Stomach (tissue), 4 donors: ENCODE measurements around the gene FLCN.

Source experiments
- EP300 ChIP-seq: sonication (generic); formaldehyde crosslinking; IDR thresholded peaks from one replicate; pipeline ENCODE4 v1.6.1; 2017; ENCODE audit warnings: antibody characterized with exemption
- TF ChIP-seq, protein P1 (sequence below), 7 experiments: fragments of 450-650 bp in 4 of 7; fragments of 200-600 bp in 3 of 7; sonication (generic) in 3 of 7; IDR thresholded peaks; one replicate each; pipeline ENCODE4 v1.5.1; 2016 to 2019; ENCODE audit warnings: antibody characterized with exemption in 7 of 7, control low read depth in 2 of 7, mild to moderate bottlenecking in 1 of 7

DNA sequence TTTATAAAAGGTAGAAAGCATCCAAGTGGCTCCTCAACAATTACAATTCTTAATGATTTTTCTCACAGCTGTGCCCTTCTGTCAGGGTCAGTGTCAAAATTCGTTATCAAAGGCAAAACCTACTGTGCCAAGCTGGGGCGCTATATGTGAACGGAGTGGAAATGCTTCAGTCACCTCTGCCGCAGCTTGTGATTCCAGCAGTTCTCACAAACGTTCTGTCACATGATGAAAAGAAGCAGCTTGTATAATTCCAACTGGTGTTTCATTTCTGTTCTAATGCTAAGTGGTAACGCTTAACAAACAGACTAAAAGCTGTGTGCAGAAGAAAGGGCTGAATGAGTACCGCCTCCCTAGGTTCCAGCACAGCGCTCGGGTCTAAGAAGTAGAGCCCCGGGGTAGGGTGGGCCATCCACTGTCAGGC lies 45.0 kb downstream of the FLCN start:
- TF ChIP-seq EP300, result no peak
- TF ChIP-seq, protein P1, sequence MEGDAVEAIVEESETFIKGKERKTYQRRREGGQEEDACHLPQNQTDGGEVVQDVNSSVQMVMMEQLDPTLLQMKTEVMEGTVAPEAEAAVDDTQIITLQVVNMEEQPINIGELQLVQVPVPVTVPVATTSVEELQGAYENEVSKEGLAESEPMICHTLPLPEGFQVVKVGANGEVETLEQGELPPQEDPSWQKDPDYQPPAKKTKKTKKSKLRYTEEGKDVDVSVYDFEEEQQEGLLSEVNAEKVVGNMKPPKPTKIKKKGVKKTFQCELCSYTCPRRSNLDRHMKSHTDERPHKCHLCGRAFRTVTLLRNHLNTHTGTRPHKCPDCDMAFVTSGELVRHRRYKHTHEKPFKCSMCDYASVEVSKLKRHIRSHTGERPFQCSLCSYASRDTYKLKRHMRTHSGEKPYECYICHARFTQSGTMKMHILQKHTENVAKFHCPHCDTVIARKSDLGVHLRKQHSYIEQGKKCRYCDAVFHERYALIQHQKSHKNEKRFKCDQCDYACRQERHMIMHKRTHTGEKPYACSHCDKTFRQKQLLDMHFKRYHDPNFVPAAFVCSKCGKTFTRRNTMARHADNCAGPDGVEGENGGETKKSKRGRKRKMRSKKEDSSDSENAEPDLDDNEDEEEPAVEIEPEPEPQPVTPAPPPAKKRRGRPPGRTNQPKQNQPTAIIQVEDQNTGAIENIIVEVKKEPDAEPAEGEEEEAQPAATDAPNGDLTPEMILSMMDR (IDR thresholded peaks at IDR 0.05), result no peak
